Measurements from ENCODE around the gene CTIF.
A peak's percentile ranks its signal among the peaks of the same experiment; 100 is the strongest.

The CTIF gene

GRCh38 chr18:48623468-48624235, 84.8 kb downstream of the CTIF start:
- DNase-seq: peak; percentile 97

DNA sequence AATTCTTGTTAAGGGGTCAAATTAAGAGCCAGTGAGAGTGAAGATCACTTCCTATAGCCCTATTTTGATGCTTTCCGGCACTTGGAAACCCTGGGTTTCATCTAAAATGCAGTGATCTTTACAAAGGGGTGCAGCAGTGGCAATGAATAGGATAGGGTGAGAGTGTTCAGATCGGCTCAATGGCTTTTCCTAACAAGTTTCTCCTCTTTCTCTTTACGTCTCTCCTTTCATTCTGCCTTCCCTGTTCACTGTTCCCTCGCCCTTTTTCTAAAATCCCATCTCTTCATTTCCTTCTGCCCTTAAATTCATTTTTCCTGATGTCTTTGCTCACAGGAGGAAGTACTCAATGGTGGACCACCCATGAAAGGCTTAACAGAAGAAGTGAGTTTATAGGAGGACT, 86.0 kb downstream of the CTIF start:
- no peak for DNase-seq

- DNase-seq: peak; percentile 44
Observed at GRCh38 chr18:48627216-48627615, 88.4 kb downstream of the CTIF start.

DNA sequence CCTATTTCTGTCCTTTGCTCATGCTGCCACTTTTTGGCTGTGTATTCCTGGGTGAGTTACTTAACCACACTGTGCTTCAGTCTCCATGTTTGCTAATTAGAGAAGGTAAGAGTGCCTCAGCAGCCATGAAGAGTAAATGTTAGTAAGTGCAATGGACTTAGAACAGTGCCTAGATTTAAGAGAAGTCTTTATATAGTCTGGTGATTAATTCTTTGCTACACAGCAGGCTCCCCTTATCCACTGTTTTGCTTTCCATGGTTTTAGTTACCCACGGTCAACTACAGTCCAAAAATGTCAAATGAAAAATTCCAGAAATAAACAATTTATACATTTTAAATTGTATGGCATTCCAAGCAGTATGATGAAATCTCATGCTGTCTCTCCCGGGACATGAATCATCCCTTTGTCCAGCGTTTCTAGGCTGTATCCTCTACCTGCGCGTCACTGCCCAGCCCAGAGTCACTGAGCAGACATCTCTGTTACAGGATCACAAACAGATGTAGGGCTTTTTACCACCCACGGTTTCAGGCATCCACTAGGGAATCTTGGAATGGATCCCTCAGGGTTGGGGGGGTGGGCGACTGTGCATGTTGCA, 91.0 kb downstream of the CTIF start:
- peak; percentile 100 for DNase-seq

- DNase-seq: no peak
Observed at GRCh38 chr18:48631851-48632250, 93.0 kb downstream of the CTIF start.

GRCh38 chr18:48632676-48633257, 93.9 kb downstream of the CTIF start:
- no peak for DNase-seq

DNA sequence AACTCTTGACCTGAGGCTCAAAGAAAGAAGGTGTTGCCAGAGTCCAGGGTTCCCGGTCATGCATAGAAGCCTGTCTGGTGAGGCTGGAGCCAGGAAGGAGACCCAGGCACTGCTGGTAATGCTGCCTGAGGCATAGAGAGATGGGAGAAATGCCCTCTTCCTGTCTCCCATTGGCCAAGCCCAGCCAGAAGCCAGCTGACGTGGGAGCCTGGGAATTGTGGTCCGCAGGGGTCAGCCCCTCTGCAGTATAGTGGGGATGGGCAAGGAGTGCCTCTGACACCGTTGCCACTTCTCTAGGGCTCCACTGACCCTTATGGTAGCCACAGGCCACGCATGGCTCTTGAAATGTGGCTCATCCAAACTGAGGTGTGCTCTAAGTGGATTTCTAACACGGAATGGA, 95.7 kb downstream of the CTIF start:
- no peak for DNase-seq

DNA sequence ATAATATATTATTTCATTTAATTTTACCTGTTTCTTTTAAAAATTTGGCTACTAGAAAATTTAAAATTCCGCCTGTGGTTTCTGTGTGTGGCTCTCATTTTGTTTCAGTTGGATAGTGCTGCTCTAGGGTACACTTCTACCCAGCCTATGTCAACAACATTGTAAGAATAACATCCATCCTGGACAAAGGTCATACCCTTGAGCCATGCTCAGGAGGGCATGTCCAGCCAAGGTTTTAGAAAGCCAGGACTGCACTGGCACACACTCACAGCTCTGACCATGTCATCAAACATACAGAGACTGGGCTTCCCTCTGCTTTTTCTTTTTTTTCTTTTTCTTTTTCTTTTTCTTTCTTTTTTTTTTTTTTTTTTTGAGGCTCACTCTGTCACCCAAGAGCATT, 96.1 kb downstream of the CTIF start:
- DNase-seq: no peak

DNA sequence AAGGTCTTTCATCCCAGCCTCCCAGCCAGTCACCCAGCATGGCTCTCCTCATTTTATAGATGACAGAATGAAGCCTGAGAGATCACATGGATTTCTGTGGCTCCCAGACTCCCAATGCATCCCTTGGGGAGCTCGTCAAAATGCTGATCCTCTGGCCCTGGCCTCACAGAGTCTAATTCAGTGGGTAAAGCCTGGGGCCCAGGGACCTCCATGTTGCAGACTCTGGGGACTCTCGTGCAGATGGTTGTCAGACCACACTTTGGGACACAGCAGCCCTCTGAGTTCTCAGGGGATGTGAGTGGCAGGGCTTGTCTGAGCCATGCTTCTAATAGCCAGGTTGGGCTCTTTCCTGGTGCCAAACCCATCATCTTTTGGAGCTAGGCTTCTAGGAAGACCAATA, 97.0 kb downstream of the CTIF start:
- no peak for DNase-seq

- no peak for DNase-seq
Observed at GRCh38 chr18:48636436-48636835, 97.6 kb downstream of the CTIF start.

- no peak for DNase-seq
Observed at GRCh38 chr18:48637081-48637990, 98.5 kb downstream of the CTIF start.

DNA sequence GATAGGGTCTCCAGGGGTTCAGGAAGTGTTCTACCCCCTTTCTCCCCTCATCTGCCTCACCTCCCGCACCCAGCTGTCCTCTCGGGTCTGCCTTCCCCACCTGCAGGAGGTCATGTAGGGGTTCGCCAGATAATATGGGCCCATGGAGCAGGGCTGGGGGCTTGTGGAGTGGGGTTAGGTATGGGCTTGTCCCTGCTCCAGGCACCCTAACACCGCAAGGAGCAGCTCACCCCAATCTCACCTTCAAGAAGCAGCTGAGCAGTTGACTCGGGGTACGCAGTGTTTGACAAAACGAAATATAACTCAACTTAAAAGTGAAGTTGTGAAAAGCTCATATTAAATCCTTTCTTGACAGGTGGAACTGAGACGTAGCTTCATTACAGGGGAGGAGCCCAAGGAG, 99.6 kb downstream of the CTIF start:
- no peak for DNase-seq

GRCh38 chr18:48638896-48639771, 100.3 kb downstream of the CTIF start:
- no peak for DNase-seq

- no peak for DNase-seq
Observed at GRCh38 chr18:48639772-48640432, 101.1 kb downstream of the CTIF start.

GRCh38 chr18:48640566-48641270, 101.9 kb downstream of the CTIF start:
- peak; percentile 32 for DNase-seq

- DNase-seq: no peak
Observed at GRCh38 chr18:48641981-48642380, 103.2 kb downstream of the CTIF start.

GRCh38 chr18:48642503-48642902, 103.7 kb downstream of the CTIF start:
- no peak for DNase-seq

GRCh38 chr18:48643262-48643661, 104.4 kb downstream of the CTIF start:
- peak; percentile 24 for DNase-seq

DNA sequence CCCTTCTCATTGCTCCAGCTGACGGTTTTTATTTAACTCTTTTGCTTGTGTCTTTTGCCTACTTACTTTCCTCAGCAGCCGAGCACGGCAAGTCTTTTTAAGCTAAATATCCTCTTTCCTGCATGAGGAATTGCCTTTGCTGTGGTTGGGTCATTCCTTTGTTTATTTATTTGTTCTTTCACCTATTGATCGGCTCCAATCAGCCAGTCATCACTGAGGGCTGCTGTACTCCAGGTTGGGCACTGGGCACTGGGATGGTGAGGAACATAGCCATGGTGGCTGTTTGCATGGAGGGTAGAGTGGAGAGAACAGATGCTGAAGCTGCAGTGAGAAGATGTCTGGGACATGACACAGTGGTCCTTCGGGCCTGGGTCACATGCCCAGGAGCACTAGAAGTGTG, 105.2 kb downstream of the CTIF start:
- no peak for DNase-seq

DNA sequence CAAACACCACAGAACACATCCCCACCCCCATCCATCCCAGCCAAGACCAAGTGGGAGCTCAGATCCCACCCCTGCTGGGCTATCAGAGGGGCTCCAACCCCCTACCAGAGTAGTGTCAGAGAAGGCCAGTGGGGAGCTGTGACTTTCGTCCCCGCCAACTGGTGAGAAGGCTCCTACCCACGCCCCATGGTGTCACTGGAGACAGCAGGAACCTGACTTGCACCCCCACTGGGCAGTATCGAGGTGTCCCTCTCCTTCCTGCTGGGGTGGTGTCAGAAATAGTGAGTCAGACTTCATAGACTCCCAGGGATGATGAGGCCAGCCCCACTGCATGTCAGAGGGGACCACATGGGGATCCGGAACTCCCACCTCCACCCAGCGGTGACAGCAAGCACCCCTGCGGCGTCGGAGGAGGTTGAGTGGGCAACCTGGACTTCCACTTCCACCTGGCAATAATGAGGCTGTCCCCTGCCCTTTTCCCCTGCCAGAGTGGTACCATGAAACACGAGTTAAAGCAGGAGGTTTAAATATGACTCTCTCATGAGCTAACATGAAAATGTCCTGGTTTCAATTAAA, 106.7 kb downstream of the CTIF start:
- no peak for DNase-seq

- no peak for DNase-seq
Observed at GRCh38 chr18:48646976-48647375, 108.1 kb downstream of the CTIF start.
